ENCODE measurements around the gene NAALADL1. TPM values are rescaled to one million over a fixed set of nuclear protein-coding genes. Genes with fewer than 3 reads are reported as not detected.
"Not testable (repeated sequence)": the region's sequence is repeated elsewhere in the genome, so short reads cannot be mapped to it uniquely, and the experiment has no call there.

Gene NAALADL1
- total RNA-seq, 1 donor from 2014 or later: 0.78 TPM

GRCh38 chr11:65051398-65051858 is 6.9 kb downstream of the NAALADL1 start:
- DNase-seq (ENCODE audit: low spot score) (no peak), ATAC-seq (no peak)

- ATAC-seq (peak; percentile 26), DNase-seq (ENCODE audit: low spot score) (no peak)
These were observed 10.6 kb downstream of the NAALADL1 start for GRCh38 chr11:65047581-65048422.

DNA sequence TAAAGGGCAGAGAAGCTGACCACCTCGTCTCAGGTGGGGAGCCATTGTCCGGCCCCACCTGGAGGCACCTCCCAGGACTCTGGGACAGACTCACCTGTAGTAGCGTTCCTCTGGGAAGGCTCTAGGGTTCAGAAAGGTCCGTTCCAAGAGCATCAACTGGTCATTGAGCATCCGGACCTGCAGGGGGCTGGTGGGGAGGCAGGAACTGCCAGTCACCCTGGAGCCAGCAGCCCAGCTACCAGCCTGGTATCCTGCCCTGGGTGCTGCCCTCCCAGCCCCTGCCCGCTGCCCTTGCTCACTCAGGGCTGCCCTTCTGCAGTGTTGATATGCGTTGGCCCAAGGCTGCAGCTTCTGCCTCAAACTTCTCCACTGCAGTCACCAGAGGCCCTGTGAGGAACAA is 12.6 kb downstream of the NAALADL1 start:
- DNase-seq (ENCODE audit: low spot score) (no peak), ATAC-seq (no peak)

DNA sequence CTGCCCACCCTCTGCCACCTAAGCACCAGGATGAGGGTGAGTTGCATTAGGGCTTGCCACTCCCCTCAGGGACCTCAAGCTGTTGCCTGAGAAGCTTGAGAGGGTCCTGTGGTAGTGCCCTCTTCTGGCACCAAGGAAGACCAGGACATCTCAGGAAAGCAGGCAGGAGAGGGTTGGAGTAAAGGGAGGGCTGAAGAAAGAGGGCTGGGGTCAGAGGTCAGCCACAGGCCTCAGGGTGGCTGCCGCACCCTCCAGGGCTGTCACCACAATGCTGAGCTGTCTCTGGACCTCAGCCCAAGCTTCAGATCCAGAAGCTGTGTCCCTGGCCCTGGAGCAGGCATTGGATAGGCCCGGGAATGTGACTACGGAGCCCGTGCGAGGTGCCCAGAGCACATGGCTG is 13.3 kb downstream of the NAALADL1 start:
- ATAC-seq (no peak), DNase-seq (ENCODE audit: low spot score) (no peak)

- ATAC-seq: no peak
- no peak for DNase-seq (ENCODE audit: low spot score)
These were observed 14.4 kb downstream of the NAALADL1 start for GRCh38 chr11:65043881-65044501.

DNA sequence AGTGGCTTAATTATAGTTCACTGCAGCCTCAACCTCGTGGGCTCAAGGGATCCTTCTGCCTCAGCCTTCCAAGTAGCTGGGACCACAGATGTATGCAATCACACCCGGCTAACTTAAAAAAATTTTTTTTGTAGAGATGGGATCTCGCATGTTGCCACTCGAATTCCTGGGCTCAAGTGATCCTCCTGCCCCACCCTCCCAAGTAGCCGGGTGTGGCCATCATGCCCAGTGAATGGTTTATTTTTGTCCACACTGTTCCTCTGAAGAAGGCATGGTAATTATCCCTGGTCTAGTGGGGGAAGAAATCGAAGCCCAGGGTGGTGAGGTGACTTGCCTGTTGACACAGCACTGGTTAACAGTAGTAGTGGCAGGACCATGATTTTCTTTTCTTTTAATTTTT is 15.5 kb downstream of the NAALADL1 start:
- no peak for DNase-seq (ENCODE audit: low spot score)
- ATAC-seq: no peak

GRCh38 chr11:65040847-65041622 is 17.3 kb downstream of the NAALADL1 start, which contains the start of gene SAC3D1:
Gene SAC3D1, plus strand, starts transcription at chr11:65041210. Its CDS starts 83 bp downstream, at chr11:65041293.
- ATAC-seq: peak; percentile 93
- DNase-seq (ENCODE audit: low spot score): peak; percentile 94

DNA sequence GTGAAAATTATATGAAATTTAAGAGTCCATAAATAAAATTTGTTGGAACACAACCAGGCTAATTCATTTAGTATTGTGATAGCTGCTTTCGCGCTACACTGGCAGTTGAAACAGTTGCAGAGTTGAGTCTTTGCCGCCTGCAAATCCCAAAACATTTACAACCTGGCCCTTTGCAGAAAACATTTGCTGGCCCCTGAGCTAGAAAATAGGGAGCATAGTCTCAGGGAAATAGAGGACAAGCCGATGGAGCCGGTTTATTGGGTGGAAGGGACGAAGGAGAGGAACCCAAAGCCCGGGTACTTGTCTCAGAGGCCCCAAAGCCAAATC is 17.9 kb downstream of the NAALADL1 start:
- DNase-seq (ENCODE audit: low spot score) (no peak), ATAC-seq (no peak)

DNA sequence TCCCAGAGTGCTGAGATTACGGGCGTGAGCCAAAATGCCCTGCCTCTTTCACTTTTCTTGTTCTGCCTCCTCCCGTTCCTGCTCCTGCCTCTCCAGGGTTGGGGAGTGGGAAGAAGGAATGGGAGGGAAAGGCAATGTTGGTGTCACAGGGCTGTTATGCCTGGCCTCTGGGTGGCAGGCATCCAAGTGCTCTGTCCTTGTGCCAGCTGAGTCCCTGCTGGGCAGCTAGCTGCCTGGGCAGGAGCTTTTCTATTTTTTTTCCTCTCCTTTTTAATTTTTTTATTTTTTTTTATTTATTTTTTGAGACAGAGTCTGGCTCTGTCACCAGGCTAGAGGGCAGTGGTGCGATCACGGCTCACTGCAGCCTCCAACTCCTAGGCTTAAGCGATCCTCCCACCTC is 21.4 kb downstream of the NAALADL1 start:
- DNase-seq (ENCODE audit: low spot score) (peak; percentile 83), ATAC-seq (no peak)

DNA sequence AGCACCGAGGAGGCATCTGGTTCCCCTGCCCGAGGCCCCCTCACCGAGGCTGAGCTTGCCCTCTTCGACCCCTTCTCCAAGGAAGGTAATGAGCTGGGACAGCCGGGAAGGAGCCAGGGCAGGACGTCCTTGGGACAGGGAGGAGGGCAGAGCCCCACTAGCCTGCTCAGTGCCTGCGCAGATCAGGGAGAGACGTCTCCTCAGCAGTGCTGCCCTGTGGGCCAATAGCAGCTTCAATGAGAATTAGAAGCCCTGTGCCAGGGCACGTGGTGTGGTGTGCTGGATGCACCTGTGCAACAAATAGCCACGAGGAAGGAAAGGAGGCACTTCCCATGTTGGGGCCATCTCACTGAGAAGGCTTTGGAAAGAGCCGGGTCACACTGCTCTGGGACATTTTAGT is 22.8 kb downstream of the NAALADL1 start:
- DNase-seq (ENCODE audit: low spot score): no peak
- no peak for ATAC-seq

DNA sequence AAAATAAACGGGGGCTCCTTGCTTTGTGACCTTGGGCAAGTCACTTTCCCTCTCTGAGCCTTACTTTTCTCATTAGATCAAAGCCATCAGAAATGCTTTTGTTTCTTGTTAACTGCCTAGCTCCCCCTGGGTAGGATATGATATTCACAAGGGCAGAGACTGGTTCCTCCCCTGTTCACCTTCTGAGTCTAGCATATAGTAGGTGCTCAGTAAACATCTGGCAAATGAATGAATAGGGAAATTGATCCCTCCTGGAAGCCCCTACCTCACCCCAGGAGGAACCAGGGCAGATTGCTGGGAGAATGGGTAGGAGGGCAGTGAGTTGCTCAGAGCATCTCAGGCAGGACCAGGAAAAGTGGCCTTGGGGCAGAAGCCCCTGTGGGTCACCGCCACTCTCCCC is 23.9 kb downstream of the NAALADL1 start:
- DNase-seq (ENCODE audit: low spot score): no peak
- ATAC-seq: no peak

GRCh38 chr11:65032216-65032615 is 26.1 kb downstream of the NAALADL1 start:
- ATAC-seq: no peak
- DNase-seq (ENCODE audit: low spot score): no peak

- ATAC-seq (peak; percentile 94), DNase-seq (ENCODE audit: low spot score) (peak; percentile 94)
These were observed 30.9 kb downstream of the NAALADL1 start, which contains the start of gene SNX15 for GRCh38 chr11:65027213-65028067. Gene SNX15, plus strand, starts transcription at chr11:65027439. Its CDS starts 99 bp downstream, at chr11:65027538.

- ATAC-seq: no peak
- no peak for DNase-seq (ENCODE audit: low spot score)
These were observed 31.5 kb downstream of the NAALADL1 start for GRCh38 chr11:65026810-65027209.

DNA sequence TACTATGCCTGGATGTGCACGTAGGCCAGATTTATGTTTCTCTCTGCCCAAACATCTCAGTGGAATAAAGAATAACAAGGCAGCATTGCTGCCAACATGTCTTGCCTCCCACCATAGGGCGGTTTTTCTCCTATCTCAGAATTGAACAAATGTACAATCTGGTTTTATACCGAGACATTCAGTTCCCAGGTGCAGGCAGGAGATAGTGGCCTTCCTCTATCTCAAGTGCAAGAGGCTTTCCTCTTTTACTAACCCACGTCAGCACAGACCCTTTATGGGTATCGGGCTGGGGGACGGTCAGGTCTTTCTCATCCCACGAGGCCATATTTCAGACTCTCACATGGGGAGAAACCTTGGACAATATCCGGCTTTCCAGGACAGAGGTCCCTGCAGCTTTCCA is 34.9 kb downstream of the NAALADL1 start:
- not testable (repeated sequence) for DNase-seq (ENCODE audit: low spot score); ATAC-seq

GRCh38 chr11:65021509-65021908 is 36.8 kb downstream of the NAALADL1 start:
- ATAC-seq (no peak), DNase-seq (ENCODE audit: low spot score) (no peak)

DNA sequence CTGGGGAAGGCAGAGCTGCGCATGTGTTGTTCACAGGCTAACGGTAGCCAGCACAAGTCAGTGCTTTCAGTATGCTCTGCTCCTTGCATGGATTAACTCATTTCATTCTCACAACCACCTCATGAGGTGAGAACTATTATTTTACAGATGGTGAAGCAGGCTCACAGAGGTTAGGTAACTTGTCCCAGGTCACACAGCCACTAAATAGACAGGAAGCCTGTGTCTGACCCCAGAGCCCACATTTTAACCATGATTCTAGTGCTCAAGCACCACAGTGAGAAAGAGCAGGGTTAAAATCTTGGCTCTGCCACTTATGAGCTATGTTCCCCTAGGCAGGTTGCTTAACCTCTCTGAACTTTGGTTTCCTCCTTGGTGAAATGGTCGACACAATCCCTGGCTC is 37.4 kb downstream of the NAALADL1 start:
- ATAC-seq (no peak), DNase-seq (ENCODE audit: low spot score) (no peak)

GRCh38 chr11:65019824-65020223 is 38.5 kb downstream of the NAALADL1 start:
- DNase-seq (ENCODE audit: low spot score) (no peak), ATAC-seq (peak; percentile 42)

GRCh38 chr11:65017937-65018336 is 40.4 kb downstream of the NAALADL1 start:
- no peak for DNase-seq (ENCODE audit: low spot score)
- ATAC-seq: no peak

- no peak for ATAC-seq
- no peak for DNase-seq (ENCODE audit: low spot score)
These were observed 41.6 kb downstream of the NAALADL1 start for GRCh38 chr11:65016705-65017104.

Data from left lobe of liver (tissue), 2 donors.